Neural crest cell (in vitro differentiated cells): Measurements from ENCODE around the gene GRAMD4. TPM values are rescaled to one million over a fixed set of nuclear protein-coding genes. Genes with fewer than 3 reads are reported as not detected.
A peak's percentile ranks its signal among the peaks of the same experiment; 100 is the strongest.

ENCODE experiments used
- DNase-seq: peaks from one replicate; pipeline ENCODE4 v3.0.0; 2021; ENCODE audit warnings: low read depth, mixed read lengths, low spot score
- H3K27ac Mint-ChIP-seq: one replicate; pipeline ENCODE4 v1.8.0; 2021; ENCODE audit warnings: mild to moderate bottlenecking, mixed read lengths; ENCODE audit not compliant: unreplicated experiment
- H3K27me3 Mint-ChIP-seq: 2 replicates; pipeline ENCODE4 v1.8.0; 2021; ENCODE audit warnings: low read depth, mild to moderate bottlenecking, mixed read lengths
- H3K36me3 Mint-ChIP-seq: 2 replicates; pipeline ENCODE4 v1.8.0; 2021; ENCODE audit warnings: low read depth, mild to moderate bottlenecking, mixed read lengths
- H3K4me1 Mint-ChIP-seq: 2 replicates; pipeline ENCODE4 v1.8.0; 2021; ENCODE audit warnings: mixed read lengths
- H3K4me3 Mint-ChIP-seq: one replicate; pipeline ENCODE4 v1.8.0; 2021; ENCODE audit warnings: mild to moderate bottlenecking, mixed read lengths
- H3K9me3 Mint-ChIP-seq: 2 replicates; pipeline ENCODE4 v1.8.0; 2021; ENCODE audit warnings: mixed read lengths
- CTCF ChIP-seq: fragments of 200-600 bp; sonication (generic); conservative IDR thresholded peaks from 2 replicates; pipeline ENCODE4 v1.5.0; 2021; ENCODE audit warnings: antibody characterized with exemption, mild to moderate bottlenecking
- total RNA-seq: library from RNA; stranded (reverse); gene quantifications from 2 replicates; pipeline ENCODE4 v1.2.1, GENCODE V29; 2021

Gene GRAMD4
- total RNA-seq, 1 donor from 2014 or later: 34.1 TPM

- TF ChIP-seq CTCF: no peak
Measured at GRCh38 chr22:46605117-46605516, 15.1 kb upstream of the GRAMD4 start.

GRCh38 chr22:46606886-46607285 is 13.3 kb upstream of the GRAMD4 start:
- no peak overlapping the region for H3K4me3 Mint-ChIP-seq
- peaks cover 4% of the 10 kb centered on the region for H3K36me3 Mint-ChIP-seq
- DNase-seq: no peak
- no peak overlapping the region for H3K27ac Mint-ChIP-seq
- no peak for TF ChIP-seq CTCF
- no peaks in the 10 kb centered on the region for H3K9me3 Mint-ChIP-seq
- H3K4me1 Mint-ChIP-seq: peaks cover 28% of the 10 kb centered on the region
- no peaks in the 10 kb centered on the region for H3K27me3 Mint-ChIP-seq

More at GRCh38 chr22:46605117-46605516, 15.1 kb upstream of the GRAMD4 start:
- H3K27ac Mint-ChIP-seq: no peak overlapping the region
- DNase-seq: no peak
- peaks cover 22% of the 10 kb centered on the region for H3K4me1 Mint-ChIP-seq
- no peak overlapping the region for H3K4me3 Mint-ChIP-seq
- no peaks in the 10 kb centered on the region for H3K9me3 Mint-ChIP-seq
- H3K27me3 Mint-ChIP-seq: no peaks in the 10 kb centered on the region
- peaks cover 4% of the 10 kb centered on the region for H3K36me3 Mint-ChIP-seq

- H3K9me3 Mint-ChIP-seq: no peaks in the 10 kb centered on the region
- H3K4me1 Mint-ChIP-seq: peaks cover 33% of the 10 kb centered on the region
- no peak for DNase-seq
- H3K27ac Mint-ChIP-seq: peak overlapping the region; percentile 43
- H3K4me3 Mint-ChIP-seq: no peak overlapping the region
- TF ChIP-seq CTCF: no peak
- H3K36me3 Mint-ChIP-seq: peaks cover 4% of the 10 kb centered on the region
- H3K27me3 Mint-ChIP-seq: no peaks in the 10 kb centered on the region
Measured at GRCh38 chr22:46607483-46608114, 12.6 kb upstream of the GRAMD4 start.

GRCh38 chr22:46609175-46609690 is 11.0 kb upstream of the GRAMD4 start:
- H3K27ac Mint-ChIP-seq: peak overlapping the region; percentile 89
- peaks cover 42% of the 10 kb centered on the region for H3K4me1 Mint-ChIP-seq
- no peak for TF ChIP-seq CTCF
- DNase-seq: no peak
- H3K4me3 Mint-ChIP-seq: no peak overlapping the region
- no peaks in the 10 kb centered on the region for H3K27me3 Mint-ChIP-seq
- peaks cover 4% of the 10 kb centered on the region for H3K36me3 Mint-ChIP-seq
- H3K9me3 Mint-ChIP-seq: no peaks in the 10 kb centered on the region

GRCh38 chr22:46609724-46610201 is 10.4 kb upstream of the GRAMD4 start:
- H3K36me3 Mint-ChIP-seq: peaks cover 4% of the 10 kb centered on the region
- peak overlapping the region; percentile 89 for H3K27ac Mint-ChIP-seq

More at GRCh38 chr22:46609724-46610201, 10.4 kb upstream of the GRAMD4 start:
- Mint-ChIP-seq H3K9me3 (no peaks in the 10 kb centered on the region), H3K27me3 (no peaks in the 10 kb centered on the region), H3K4me3 (no peak overlapping the region), H3K4me1 (peaks cover 38% of the 10 kb centered on the region)
- TF ChIP-seq CTCF: no peak
- no peak for DNase-seq
